Esophagus muscularis mucosa (tissue), 4 donors: Measurements from ENCODE around the gene PRRX1. TPM values are rescaled to one million over a fixed set of nuclear protein-coding genes. Genes with fewer than 3 reads are reported as not detected.

ENCODE experiments used
- DNase-seq: peaks from one replicate; pipeline ENCODE4 v3.0.0-alpha.2; 2017; ENCODE audit errors: extremely low spot score
- H3K27ac ChIP-seq, 4 donors: fragments of 200-600 bp; sonication (generic); replicated peaks in 1 of 4; 1 replicate in 3 of 4; 2 replicates in 1 of 4; pipeline ENCODE4 v1.5.1; 2016 to 2019; ENCODE audit warnings: mild to moderate bottlenecking in 1 of 4
- H3K27me3 ChIP-seq, 4 donors: fragments of 200-600 bp; sonication (generic); one replicate each; pipeline versions ENCODE4 v1.5.1 to v1.6.0; 2016 to 2019
- H3K36me3 ChIP-seq, 4 donors: fragments of 200-600 bp; sonication (generic); one replicate each; pipeline ENCODE4 v1.5.1; 2016 to 2019
- H3K4me1 ChIP-seq, 4 donors: fragments of 200-600 bp; sonication (generic); one replicate each; pipeline ENCODE4 v1.5.1; 2016 to 2019
- H3K4me3 ChIP-seq, 4 donors: fragments of 200-600 bp; sonication (generic); 1 replicate in 2 of 4; 2 replicates in 2 of 4; pipeline ENCODE4 v1.5.1; 2016 to 2019; ENCODE audit warnings: mild to moderate bottlenecking in 4 of 4, moderate library complexity in 1 of 4
- H3K9me3 ChIP-seq, 4 donors: fragments of 200-600 bp; sonication (generic); 1 replicate in 3 of 4; 2 replicates in 1 of 4; pipeline ENCODE4 v1.5.1; 2016 to 2019
- EP300 ChIP-seq: sonication (generic); formaldehyde crosslinking; IDR thresholded peaks from one replicate; pipeline ENCODE4 v1.6.1; 2017; ENCODE audit warnings: antibody characterized with exemption
- POLR2A ChIP-seq: fragments of 450-650 bp; IDR thresholded peaks from one replicate; pipeline ENCODE4 v1.6.1; 2017; ENCODE audit warnings: antibody characterized with exemption, moderate library complexity, mild to moderate bottlenecking, low read depth
- POLR2AphosphoS5 ChIP-seq, 2 donors: sonication (generic); formaldehyde crosslinking; IDR thresholded peaks; one replicate each; pipeline ENCODE4 v1.6.1; 2017; ENCODE audit warnings: antibody characterized with exemption in 2 of 2
- WGBS: methylation state at CpG from one replicate; pipeline ENCODE4 v1.1.5; 2018; 5-methylcytosine and 5-hydroxymethylcytosine counted together
- intact Hi-C: fragments of 100-400 bp; cut with DNase I; formaldehyde crosslinking; loops from one replicate; pipeline ENCODE4 v1.15.1; 2023
- total RNA-seq, 4 donors: library from RNA; depleted of rRNA; stranded (reverse); fragments of >200 nt; gene quantifications; one replicate each; pipeline versions ENCODE4 v1.1.0 to v1.2.1, GENCODE V29; 2016
- TF ChIP-seq, protein P1 (sequence below), 3 experiments: fragments of 200-600 bp in 2 of 3; fragments of 450-650 bp in 1 of 3; sonication (generic) in 2 of 3; IDR thresholded peaks; one replicate each; pipeline ENCODE4 v1.5.1; 2017 to 2019; ENCODE audit warnings: antibody characterized with exemption in 3 of 3, mild to moderate bottlenecking in 2 of 3, moderate library complexity in 1 of 3

PRRX1 gene
- total RNA-seq, 4 donors from 2014 or later, result 11.6 to 31.2 (median 28.4) TPM

DNA sequence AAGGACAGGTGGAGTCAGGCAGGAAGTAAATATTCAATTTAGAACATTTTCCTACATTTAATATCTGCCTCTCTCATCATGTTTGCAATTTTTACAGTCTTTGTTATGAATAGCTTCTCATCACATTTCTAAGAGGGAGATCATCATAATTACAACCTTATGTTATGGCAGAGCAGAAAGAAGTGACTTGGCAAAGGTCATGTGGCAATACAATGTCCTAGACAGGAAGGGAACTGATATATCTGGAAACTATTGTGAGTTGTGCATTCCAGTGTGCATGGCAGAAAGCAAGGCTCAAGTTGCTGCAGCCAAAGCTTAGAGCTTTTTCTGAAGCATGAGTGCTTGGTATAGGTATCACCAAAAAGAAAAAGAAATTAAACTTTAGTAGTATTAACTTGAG lies 43.8 kb upstream of the PRRX1 start:
- intact Hi-C loops, result no loop called here
- Histone ChIP-seq H3K4me3 (no peak overlapping the region), H3K9me3 (no peaks in the 10 kb centered on the region), H3K27ac (no peak overlapping the region), H3K27me3 (no peaks in the 10 kb centered on the region), H3K4me1 (peaks cover 0 to 5% (median 0%) of the 10 kb centered on the region in 4 donors), H3K36me3 (no peaks in the 10 kb centered on the region)
- no peak for DNase-seq
- no peak for TF ChIP-seq POLR2A
- no peak for TF ChIP-seq POLR2AphosphoS5 (IDR thresholded peaks at IDR 0.05)
- TF ChIP-seq EP300, result no peak
- TF ChIP-seq, protein P1, sequence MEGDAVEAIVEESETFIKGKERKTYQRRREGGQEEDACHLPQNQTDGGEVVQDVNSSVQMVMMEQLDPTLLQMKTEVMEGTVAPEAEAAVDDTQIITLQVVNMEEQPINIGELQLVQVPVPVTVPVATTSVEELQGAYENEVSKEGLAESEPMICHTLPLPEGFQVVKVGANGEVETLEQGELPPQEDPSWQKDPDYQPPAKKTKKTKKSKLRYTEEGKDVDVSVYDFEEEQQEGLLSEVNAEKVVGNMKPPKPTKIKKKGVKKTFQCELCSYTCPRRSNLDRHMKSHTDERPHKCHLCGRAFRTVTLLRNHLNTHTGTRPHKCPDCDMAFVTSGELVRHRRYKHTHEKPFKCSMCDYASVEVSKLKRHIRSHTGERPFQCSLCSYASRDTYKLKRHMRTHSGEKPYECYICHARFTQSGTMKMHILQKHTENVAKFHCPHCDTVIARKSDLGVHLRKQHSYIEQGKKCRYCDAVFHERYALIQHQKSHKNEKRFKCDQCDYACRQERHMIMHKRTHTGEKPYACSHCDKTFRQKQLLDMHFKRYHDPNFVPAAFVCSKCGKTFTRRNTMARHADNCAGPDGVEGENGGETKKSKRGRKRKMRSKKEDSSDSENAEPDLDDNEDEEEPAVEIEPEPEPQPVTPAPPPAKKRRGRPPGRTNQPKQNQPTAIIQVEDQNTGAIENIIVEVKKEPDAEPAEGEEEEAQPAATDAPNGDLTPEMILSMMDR (IDR thresholded peaks at IDR 0.05), result no peak

DNA sequence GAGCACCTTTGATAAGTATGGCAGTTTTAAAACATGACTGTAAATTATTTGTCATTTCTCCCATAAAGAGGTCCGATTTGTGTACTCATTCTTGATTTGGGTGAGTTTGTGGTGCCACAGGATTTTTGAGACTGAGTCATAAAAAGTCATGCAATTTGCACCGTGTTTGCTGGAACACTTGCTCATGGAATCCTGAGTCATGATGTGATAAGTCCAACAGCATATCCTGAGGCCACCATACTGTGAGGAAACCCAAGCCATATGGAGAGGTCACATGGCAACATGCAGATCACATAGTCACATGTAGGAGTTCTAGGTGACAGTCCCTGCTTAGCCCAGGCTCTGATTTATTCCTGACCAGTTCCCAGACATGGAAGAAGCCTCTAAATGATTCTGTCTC lies 40.8 kb upstream of the PRRX1 start:
- intact Hi-C loops, result no loop called here
- 68% methylated on average over 2 of the region's 2 CpGs for WGBS

DNA sequence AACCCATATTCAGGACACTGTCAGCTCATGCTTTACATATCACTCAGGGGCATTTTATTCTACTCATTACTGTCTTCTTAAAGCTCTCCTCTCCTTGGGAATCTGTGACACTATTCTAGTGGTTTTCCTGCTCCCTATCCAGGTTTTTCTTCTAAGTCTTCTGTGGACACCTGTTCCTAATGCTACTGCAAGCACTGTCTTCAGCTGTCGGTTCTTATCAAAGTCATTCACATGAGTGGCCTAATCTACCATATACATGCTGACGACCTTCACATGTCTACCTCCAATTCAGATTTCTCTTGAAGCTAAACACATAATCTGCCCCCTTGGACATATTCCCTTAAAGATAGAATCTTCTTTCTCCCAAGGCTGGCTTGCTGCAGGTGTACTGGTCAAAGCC lies 39.8 kb upstream of the PRRX1 start:
- no peak overlapping the region for H3K4me3 ChIP-seq
- intact Hi-C loops, result no loop called here
- H3K36me3 ChIP-seq, result no peaks in the 10 kb centered on the region
- WGBS, result 90% methylated on average over 2 of the region's 2 CpGs
- no peak for DNase-seq
- no peaks in the 10 kb centered on the region for H3K27me3 ChIP-seq
- TF ChIP-seq EP300 (no peak), POLR2AphosphoS5 (IDR thresholded peaks at IDR 0.05) (no peak), POLR2A (no peak)
- TF ChIP-seq, protein P1 (IDR thresholded peaks at IDR 0.05), result no peak
- H3K9me3 ChIP-seq, result no peaks in the 10 kb centered on the region
- no peak overlapping the region for H3K27ac ChIP-seq
- no peaks in the 10 kb centered on the region for H3K4me1 ChIP-seq

More for the DNA sequence above, 40.8 kb upstream of the PRRX1 start:
- Histone ChIP-seq H3K36me3 (no peaks in the 10 kb centered on the region), H3K27me3 (no peaks in the 10 kb centered on the region), H3K4me1 (no peaks in the 10 kb centered on the region), H3K9me3 (no peaks in the 10 kb centered on the region), H3K4me3 (no peak overlapping the region), H3K27ac (no peak overlapping the region)
- DNase-seq, result no peak
- no peak for TF ChIP-seq POLR2AphosphoS5 (IDR thresholded peaks at IDR 0.05)
- no peak for TF ChIP-seq POLR2A
- no peak for TF ChIP-seq EP300
- TF ChIP-seq, protein P1 (IDR thresholded peaks at IDR 0.05), result no peak

DNA sequence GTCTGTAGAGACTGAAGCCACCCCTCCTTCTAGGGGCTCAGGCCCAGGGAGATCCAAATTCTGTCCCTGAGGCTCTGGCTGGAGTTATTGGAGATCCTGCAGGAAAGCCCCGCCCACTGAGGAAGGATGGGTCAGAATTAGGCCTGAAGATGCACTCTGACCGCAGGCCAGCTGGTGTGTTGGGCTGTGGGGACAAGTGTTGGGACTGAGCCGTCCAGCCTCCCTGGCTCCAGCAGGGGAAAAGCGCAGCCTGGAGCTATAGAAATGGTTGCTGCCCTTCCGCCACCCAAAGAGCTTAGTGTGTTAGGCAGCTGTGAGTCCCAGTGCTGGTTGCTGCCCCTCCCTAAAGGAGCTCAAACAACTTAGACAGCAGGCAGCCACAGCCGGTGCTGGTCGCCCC lies 33.0 kb upstream of the PRRX1 start:
- Histone ChIP-seq H3K27ac (no peak overlapping the region), H3K36me3 (no peaks in the 10 kb centered on the region), H3K4me3 (no peak overlapping the region), H3K9me3 (no peaks in the 10 kb centered on the region), H3K27me3 (no peaks in the 10 kb centered on the region), H3K4me1 (no peaks in the 10 kb centered on the region)
- 86% methylated on average over 7 of the region's 7 CpGs for WGBS
- no peak for DNase-seq
- intact Hi-C loops, result no loop called here
- TF ChIP-seq, protein P1 (IDR thresholded peaks at IDR 0.05), result no peak
- no peak for TF ChIP-seq POLR2AphosphoS5 (IDR thresholded peaks at IDR 0.05)
- TF ChIP-seq EP300, result no peak
- TF ChIP-seq POLR2A, result no peak

DNA sequence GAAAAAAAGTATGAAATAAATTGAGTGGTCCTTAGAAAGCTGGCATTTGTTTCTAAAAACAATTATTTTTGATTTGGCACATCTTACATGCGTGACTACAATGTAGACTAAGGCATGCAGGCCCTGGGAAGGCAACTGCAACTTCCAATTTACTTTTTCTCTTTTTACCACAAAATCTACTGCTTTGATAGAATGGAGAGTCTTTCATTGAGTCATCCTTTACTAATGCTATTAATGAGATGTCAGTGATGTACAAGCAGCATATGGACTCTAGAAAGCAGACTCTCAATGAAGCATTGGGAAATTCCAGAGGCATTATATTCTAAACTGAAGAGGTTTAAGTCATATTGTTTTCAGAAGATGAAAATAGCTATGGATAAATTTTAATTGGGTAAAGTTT lies 29.6 kb upstream of the PRRX1 start:
- TF ChIP-seq EP300, result no peak
- TF ChIP-seq, protein P1 (IDR thresholded peaks at IDR 0.05), result no peak
- TF ChIP-seq POLR2A, result no peak
- TF ChIP-seq POLR2AphosphoS5 (IDR thresholded peaks at IDR 0.05), result no peak
- no peak overlapping the region for H3K27ac ChIP-seq
- DNase-seq, result no peak
- no peaks in the 10 kb centered on the region for H3K36me3 ChIP-seq
- H3K27me3 ChIP-seq, result no peaks in the 10 kb centered on the region
- intact Hi-C loops, result no loop called here
- no peaks in the 10 kb centered on the region for H3K9me3 ChIP-seq
- no peak overlapping the region for H3K4me3 ChIP-seq
- WGBS, result 75% methylated on average over 1 of the region's 1 CpG
- no peaks in the 10 kb centered on the region for H3K4me1 ChIP-seq
